ENCODE measurements around the gene PRDM16. TPM values are rescaled to one million over a fixed set of nuclear protein-coding genes. Genes with fewer than 3 reads are reported as not detected.

PRDM16 gene
- total RNA-seq, 4 donors from 2014 or later: 0.41 to 0.95 TPM; not detected in 2

DNA sequence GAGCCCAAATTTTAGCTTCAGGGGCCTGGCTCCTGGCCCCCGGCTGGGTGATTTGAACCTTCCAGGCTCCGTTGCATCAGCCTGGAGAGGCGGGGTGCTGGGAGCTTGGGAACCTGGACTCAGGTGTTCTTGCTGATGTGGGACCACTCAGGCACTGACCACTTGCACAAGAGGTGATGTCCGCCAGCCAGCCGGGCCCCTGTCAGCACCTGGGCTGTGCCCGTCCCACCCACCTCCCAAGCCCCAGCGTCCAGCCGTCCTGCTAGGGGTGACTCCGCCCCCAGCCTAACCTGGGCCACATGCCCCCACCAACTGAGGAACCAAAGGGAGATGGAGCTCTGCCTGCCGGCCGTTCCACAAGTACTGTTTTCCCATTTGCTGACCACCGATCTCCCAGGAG is 338.0 kb downstream of the PRDM16 start:
- intact Hi-C loops (cut with DNase I; ENCODE audit: low total_unique reads): loop anchor here (5.0 kb wide), 1 partner anchor 395 kb away; no protein-coding TSS in a partner anchor
- 88% methylated on average over 12 of the region's 12 CpGs; no CpG with 5 or more reads in 1 of the 2 donors for WGBS, 2 donors (ENCODE audit: low coverage in 1 of 2)
- TF ChIP-seq EP300 (IDR thresholded peaks at IDR 0.05; ENCODE audit: low read depth): no peak
- no peak for TF ChIP-seq POLR2AphosphoS5 (IDR thresholded peaks at IDR 0.05)
- TF ChIP-seq POLR2A (IDR thresholded peaks at IDR 0.05): no peak
- TF ChIP-seq, protein P1, sequence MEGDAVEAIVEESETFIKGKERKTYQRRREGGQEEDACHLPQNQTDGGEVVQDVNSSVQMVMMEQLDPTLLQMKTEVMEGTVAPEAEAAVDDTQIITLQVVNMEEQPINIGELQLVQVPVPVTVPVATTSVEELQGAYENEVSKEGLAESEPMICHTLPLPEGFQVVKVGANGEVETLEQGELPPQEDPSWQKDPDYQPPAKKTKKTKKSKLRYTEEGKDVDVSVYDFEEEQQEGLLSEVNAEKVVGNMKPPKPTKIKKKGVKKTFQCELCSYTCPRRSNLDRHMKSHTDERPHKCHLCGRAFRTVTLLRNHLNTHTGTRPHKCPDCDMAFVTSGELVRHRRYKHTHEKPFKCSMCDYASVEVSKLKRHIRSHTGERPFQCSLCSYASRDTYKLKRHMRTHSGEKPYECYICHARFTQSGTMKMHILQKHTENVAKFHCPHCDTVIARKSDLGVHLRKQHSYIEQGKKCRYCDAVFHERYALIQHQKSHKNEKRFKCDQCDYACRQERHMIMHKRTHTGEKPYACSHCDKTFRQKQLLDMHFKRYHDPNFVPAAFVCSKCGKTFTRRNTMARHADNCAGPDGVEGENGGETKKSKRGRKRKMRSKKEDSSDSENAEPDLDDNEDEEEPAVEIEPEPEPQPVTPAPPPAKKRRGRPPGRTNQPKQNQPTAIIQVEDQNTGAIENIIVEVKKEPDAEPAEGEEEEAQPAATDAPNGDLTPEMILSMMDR (IDR thresholded peaks at IDR 0.05): no peak
- no peak for DNase-seq
- H3K4me1 ChIP-seq: peaks cover 0 to 7% (median 0%) of the 10 kb centered on the region in 4 donors
- in situ Hi-C loops (cut with MboI; ENCODE audit: low pct_ligation_motif_present in 1 of 4, low pct_unique_long_range_greater_than_20kb in 1 of 4, low sequenced_read_pairs in 3 of 4): loop anchor here in 1 of 4 donors (25.0 kb wide), 1 partner anchor 395 kb away; the partner anchor contains the start of gene ACTRT2
- H3K27me3 ChIP-seq: no peaks in the 10 kb centered on the region
- no peak overlapping the region for H3K4me3 ChIP-seq
- H3K36me3 ChIP-seq: no peaks in the 10 kb centered on the region
- H3K27ac ChIP-seq: no peak overlapping the region
- H3K9me3 ChIP-seq: no peaks in the 10 kb centered on the region

DNA sequence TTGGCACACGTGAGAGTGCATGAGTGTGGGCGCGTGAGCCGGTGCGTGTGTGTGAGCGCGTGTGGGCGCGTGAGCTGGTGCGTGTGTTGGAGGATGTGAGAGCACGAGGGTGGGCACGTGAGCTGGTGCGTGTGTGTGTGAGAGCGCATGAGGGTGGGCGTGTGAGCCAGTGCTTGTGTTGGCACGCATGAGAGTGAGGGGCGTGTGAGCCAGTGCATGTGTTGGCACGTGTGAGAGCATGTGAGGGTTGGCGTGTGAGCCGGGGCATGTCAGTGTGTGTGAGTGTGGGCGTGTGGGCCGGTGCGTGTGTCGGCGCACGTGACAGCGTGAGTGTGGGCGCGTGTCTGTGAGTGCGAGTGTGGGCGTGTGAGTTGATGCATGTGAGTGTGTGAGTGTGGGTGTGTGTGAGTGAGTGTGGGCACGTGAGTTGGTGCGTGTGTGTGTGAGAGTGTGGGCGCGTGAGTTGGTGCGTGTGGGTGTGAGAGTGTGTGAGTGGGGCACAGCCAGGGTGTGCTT is 339.8 kb downstream of the PRDM16 start:
- Histone ChIP-seq H3K27me3 (no peaks in the 10 kb centered on the region), H3K9me3 (no peaks in the 10 kb centered on the region), H3K4me3 (no peak overlapping the region), H3K36me3 (no peaks in the 10 kb centered on the region), H3K4me1 (no peaks in the 10 kb centered on the region), H3K27ac (no peak overlapping the region)
- in situ Hi-C loops (cut with MboI; ENCODE audit: low pct_ligation_motif_present in 1 of 4, low pct_unique_long_range_greater_than_20kb in 1 of 4, low sequenced_read_pairs in 3 of 4) (loop anchor here in 1 of 4 donors (25.0 kb wide), 1 partner anchor 397 kb away; the partner anchor contains the start of gene ACTRT2), intact Hi-C loops (cut with DNase I; ENCODE audit: low total_unique reads) (loop anchor here (5.0 kb wide), 1 partner anchor 397 kb away; no protein-coding TSS in a partner anchor)
- TF ChIP-seq, protein P1 (IDR thresholded peaks at IDR 0.05): no peak
- no peak for TF ChIP-seq POLR2A (IDR thresholded peaks at IDR 0.05)
- no peak for TF ChIP-seq POLR2AphosphoS5 (IDR thresholded peaks at IDR 0.05)
- no peak for TF ChIP-seq EP300 (IDR thresholded peaks at IDR 0.05; ENCODE audit: low read depth)
- WGBS, 2 donors (ENCODE audit: low coverage in 1 of 2): 92 to 95% methylated on average over 33 to 36 of the region's 36 CpGs
- no peak for DNase-seq

DNA sequence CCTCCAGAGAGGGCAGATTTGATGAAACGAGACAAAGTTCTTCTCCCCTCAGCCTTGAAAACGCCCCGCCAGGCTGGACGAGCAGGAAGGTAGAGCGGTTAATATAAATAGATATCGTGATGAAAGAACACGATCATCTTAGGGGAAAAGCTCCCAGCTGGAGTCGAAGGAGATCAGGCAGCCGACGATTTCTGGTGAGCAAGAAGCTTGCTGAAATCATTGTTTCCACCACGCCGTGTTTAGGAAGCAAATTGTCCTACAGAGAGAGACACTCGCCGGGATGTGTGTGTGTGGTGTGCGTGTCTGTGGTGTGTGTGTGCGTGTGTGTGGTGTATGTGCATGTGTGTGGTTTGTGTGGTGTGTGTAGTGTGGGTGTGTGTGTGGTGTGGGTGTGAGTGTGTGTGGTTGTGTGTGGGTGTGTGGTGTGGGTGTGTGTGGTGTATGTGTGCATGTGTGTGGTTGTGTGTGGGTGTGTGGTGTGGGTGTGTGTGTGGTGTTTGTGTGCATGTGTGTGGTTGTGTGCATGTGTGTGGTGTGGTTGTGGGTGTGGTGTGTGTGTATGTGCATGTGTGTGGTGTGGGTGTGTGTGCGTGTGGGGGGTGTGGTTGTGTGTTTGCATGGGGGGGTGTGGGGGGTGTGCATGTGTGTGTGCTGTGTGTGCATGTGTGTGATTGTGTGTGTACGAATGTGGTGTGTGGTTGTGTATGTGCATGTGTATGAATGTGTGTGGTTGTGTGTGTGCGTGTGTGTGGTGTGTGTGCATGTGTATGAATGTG is 340.6 kb downstream of the PRDM16 start:
- Histone ChIP-seq H3K36me3 (no peaks in the 10 kb centered on the region), H3K9me3 (no peaks in the 10 kb centered on the region), H3K4me3 (no peak overlapping the region), H3K27me3 (no peaks in the 10 kb centered on the region), H3K27ac (no peak overlapping the region), H3K4me1 (no peaks in the 10 kb centered on the region)
- TF ChIP-seq POLR2A (IDR thresholded peaks at IDR 0.05): no peak
- no peak for TF ChIP-seq POLR2AphosphoS5 (IDR thresholded peaks at IDR 0.05)
- intact Hi-C loops (cut with DNase I; ENCODE audit: low total_unique reads) (loop anchor here (5.0 to 10.0 kb wide), 2 partner anchors 397 to 535 kb away; no protein-coding TSS in a partner anchor), in situ Hi-C loops (cut with MboI; ENCODE audit: low pct_ligation_motif_present in 1 of 4, low pct_unique_long_range_greater_than_20kb in 1 of 4, low sequenced_read_pairs in 3 of 4) (loop anchor here in 1 of 4 donors (25.0 kb wide), 1 partner anchor 397 kb away; the partner anchor contains the start of gene ACTRT2)
- DNase-seq: no peak
- 80 to 84% methylated on average over 8 to 19 of the region's 19 CpGs for WGBS, 2 donors (ENCODE audit: low coverage in 1 of 2)

DNA sequence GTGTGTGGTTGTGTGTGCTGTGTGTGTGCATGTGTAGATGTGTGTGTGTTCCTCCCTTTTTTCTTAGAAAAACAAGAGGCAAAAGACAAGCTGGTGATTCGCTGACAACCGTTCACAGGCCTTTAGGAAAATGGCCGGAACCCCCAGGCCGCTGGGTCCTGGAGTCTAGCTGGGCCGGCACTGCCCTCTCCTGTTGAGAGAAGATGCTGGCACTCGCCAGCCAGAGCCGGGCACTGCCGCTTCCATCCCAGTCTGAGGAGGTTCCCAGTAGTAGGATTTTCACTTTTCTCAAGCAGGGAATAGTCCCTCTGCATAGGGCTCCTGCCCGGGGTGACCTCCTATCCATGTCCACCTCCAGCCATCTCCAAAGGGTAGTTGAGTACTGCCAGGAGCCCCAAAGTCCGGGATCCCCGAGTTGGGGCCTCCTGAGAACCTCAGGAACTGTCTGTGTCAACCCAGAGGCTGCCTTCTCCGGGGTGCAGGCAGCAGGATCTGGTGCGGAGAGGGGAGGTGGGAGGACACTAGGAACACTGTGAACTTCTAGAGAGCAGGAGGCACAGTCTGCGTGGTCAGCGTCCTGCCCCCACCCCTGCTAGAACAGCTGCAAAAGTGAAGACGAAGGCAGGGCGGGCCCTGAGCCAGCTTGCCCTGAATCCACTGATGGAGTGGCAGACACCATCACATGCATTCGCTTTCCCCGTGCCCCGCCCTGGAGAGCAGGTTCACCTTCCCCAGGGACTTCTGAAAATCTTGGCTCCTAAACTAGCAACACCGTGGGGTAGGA is 341.3 kb downstream of the PRDM16 start:
- Histone ChIP-seq H3K36me3 (no peaks in the 10 kb centered on the region), H3K9me3 (no peaks in the 10 kb centered on the region), H3K27me3 (no peaks in the 10 kb centered on the region), H3K4me1 (no peaks in the 10 kb centered on the region), H3K4me3 (no peak overlapping the region), H3K27ac (no peak overlapping the region)
- intact Hi-C loops (cut with DNase I; ENCODE audit: low total_unique reads) (loop anchor here (10.0 kb wide), 1 partner anchor 536 kb away; no protein-coding TSS in a partner anchor), in situ Hi-C loops (cut with MboI; ENCODE audit: low pct_ligation_motif_present in 1 of 4, low pct_unique_long_range_greater_than_20kb in 1 of 4, low sequenced_read_pairs in 3 of 4) (loop anchor here in 1 of 4 donors (25.0 kb wide), 1 partner anchor 398 kb away; the partner anchor contains the start of gene ACTRT2)
- peak; percentile 33 for DNase-seq
- WGBS, 2 donors (ENCODE audit: low coverage in 1 of 2): 56% methylated on average over 20 of the region's 21 CpGs; no CpG with 5 or more reads in 1 of the 2 donors
- no peak for TF ChIP-seq EP300 (IDR thresholded peaks at IDR 0.05; ENCODE audit: low read depth)
- TF ChIP-seq, protein P1 (IDR thresholded peaks at IDR 0.05): peak; percentile 40 to 56 (median 54)
